GM23338 (cell line): ENCODE data around the gene NDUFA7. TPM values are rescaled to one million over a fixed set of nuclear protein-coding genes. Genes with fewer than 3 reads are reported as not detected.

Experiments used
- ATAC-seq: fragments of 200-7000 bp; cut with Tn5 transposase; 3 replicates; pipeline ENCODE4 v1.9.1; 2020
- DNase-seq: peaks from one replicate; pipeline ENCODE4 v3.0.0-alpha.2; 2015; ENCODE audit warnings: low spot score
- H2AFZ ChIP-seq: fragments of 200-600 bp; sonication (generic); 2 replicates; pipeline ENCODE4 v1.8.0; 2016; ENCODE audit warnings: antibody characterized with exemption, mild to moderate bottlenecking, moderate library complexity
- H3F3A ChIP-seq: fragments of 200-600 bp; sonication (generic); replicated peaks from 2 replicates; pipeline ENCODE4 v1.8.0; 2017; ENCODE audit warnings: antibody characterized with exemption, mixed run types, low read depth
- H3K27ac ChIP-seq: fragments of 200-600 bp; sonication (generic); 2 replicates; pipeline ENCODE4 v1.6.1; 2016; ENCODE audit warnings: low read depth
- H3K27me3 ChIP-seq: fragments of 200-600 bp; sonication (generic); 2 replicates; pipeline ENCODE4 v1.8.0; 2016; ENCODE audit warnings: mild to moderate bottlenecking, mixed run types, moderate library complexity; ENCODE audit not compliant: insufficient read depth
- H3K36me3 ChIP-seq: fragments of 200-600 bp; sonication (generic); 2 replicates; pipeline ENCODE4 v1.8.0; 2016; ENCODE audit warnings: mild to moderate bottlenecking; ENCODE audit not compliant: insufficient read depth
- H3K4me1 ChIP-seq: fragments of 200-600 bp; sonication (generic); 2 replicates; pipeline ENCODE4 v1.8.0; 2016; ENCODE audit warnings: mild to moderate bottlenecking, moderate library complexity; ENCODE audit not compliant: insufficient read depth
- H3K4me2 ChIP-seq: fragments of 200-600 bp; sonication (generic); 2 replicates; pipeline ENCODE4 v1.7.1; 2017; ENCODE audit warnings: mixed run types
- H3K4me3 ChIP-seq: fragments of 200-600 bp; sonication (generic); 2 replicates; pipeline ENCODE4 v1.6.1; 2016; ENCODE audit warnings: mixed run types
- H3K79me2 ChIP-seq: fragments of 200-600 bp; sonication (generic); replicated peaks from 2 replicates; pipeline ENCODE4 v1.8.0; 2017; ENCODE audit warnings: mild to moderate bottlenecking; ENCODE audit not compliant: insufficient read depth
- H3K9me2 ChIP-seq: fragments of 200-600 bp; sonication (generic); 2 replicates; pipeline ENCODE4 v1.8.0; 2017; ENCODE audit not compliant: insufficient read depth
- H4K20me1 ChIP-seq: fragments of 200-600 bp; sonication (generic); replicated peaks from 2 replicates; pipeline ENCODE4 v1.8.0; 2017; ENCODE audit warnings: mild to moderate bottlenecking; ENCODE audit not compliant: insufficient read depth
- H3K27ac Mint-ChIP-seq: 2 replicates; pipeline ENCODE4 v1.8.0; 2020; ENCODE audit warnings: inconsistent platforms, mild to moderate bottlenecking, moderate library complexity, mixed read lengths
- H3K27me3 Mint-ChIP-seq: 3 replicates; pipeline ENCODE4 v1.8.0; 2022; ENCODE audit warnings: low read depth, mild to moderate bottlenecking, moderate library complexity, mixed read lengths, inconsistent platforms; ENCODE audit not compliant: insufficient read depth, poor library complexity
- H3K36me3 Mint-ChIP-seq: 3 replicates; pipeline ENCODE4 v1.8.0; 2021; ENCODE audit warnings: low read depth, mild to moderate bottlenecking, inconsistent platforms, moderate library complexity, mixed read lengths
- H3K4me1 Mint-ChIP-seq: 3 replicates; pipeline ENCODE4 v1.8.0; 2020; ENCODE audit warnings: mild to moderate bottlenecking, inconsistent platforms, mixed read lengths
- H3K4me3 Mint-ChIP-seq: 3 replicates; pipeline ENCODE4 v1.8.0; 2021; ENCODE audit warnings: moderate library complexity, mild to moderate bottlenecking, inconsistent platforms, mixed read lengths
- H3K9me3 Mint-ChIP-seq: 3 replicates; pipeline ENCODE4 v1.8.0; 2020; ENCODE audit warnings: moderate library complexity, mild to moderate bottlenecking, inconsistent platforms, mixed read lengths
- CREB1 ChIP-seq: fragments of 250-450 bp; sonication (Bioruptor Pico); IDR thresholded peaks from 2 replicates; pipeline ENCODE4 v1.5.0; 2020; ENCODE audit warnings: low read depth, mild to moderate bottlenecking, moderate library complexity
- EZH2phosphoT487 ChIP-seq: fragments of 200-600 bp; sonication (generic); IDR thresholded peaks from one replicate; pipeline ENCODE4 v1.8.1; 2018; ENCODE audit warnings: antibody characterized with exemption; ENCODE audit not compliant: unreplicated experiment
- JUNB ChIP-seq: IDR thresholded peaks from one replicate; pipeline ENCODE4 v1.6.1; 2016; ENCODE audit warnings: antibody characterized with exemption; ENCODE audit not compliant: unreplicated experiment
- NANOG ChIP-seq: IDR thresholded peaks from 2 replicates; pipeline ENCODE4 v1.6.1; 2016; ENCODE audit warnings: antibody characterized with exemption, borderline replicate concordance
- REST ChIP-seq: IDR thresholded peaks from one replicate; pipeline ENCODE4 v1.6.1; 2018; ENCODE audit warnings: antibody characterized with exemption; ENCODE audit not compliant: unreplicated experiment
- STAT1 ChIP-seq: IDR thresholded peaks from one replicate; pipeline ENCODE4 v1.6.1; 2016; ENCODE audit warnings: antibody characterized with exemption; ENCODE audit not compliant: unreplicated experiment
- ZNF114 ChIP-seq: fragments of 250-450 bp; sonication (Bioruptor Pico); IDR thresholded peaks from 2 replicates; pipeline ENCODE4 v1.5.0; 2020; ENCODE audit warnings: mild to moderate bottlenecking, moderate library complexity
- ZNF462 ChIP-seq: fragments of 250-450 bp; sonication (Bioruptor Pico); IDR thresholded peaks from 2 replicates; pipeline ENCODE4 v1.5.0; 2020; ENCODE audit warnings: mild to moderate bottlenecking, moderate library complexity
- polyA plus RNA-seq: library from polyadenylated mRNA; unstranded; fragments of >200 nt; fragmentation: Nextera tagmentation; extraction: Ambion mirVana; gene quantifications from 2 replicates; pipeline ENCODE4 v1.2.1, GENCODE V29; 2016
- total RNA-seq: library from RNA; depleted of rRNA; stranded (reverse); fragments of >200 nt; shearing (Covaris generic); gene quantifications from 2 replicates; pipeline ENCODE4 v1.2.3, GENCODE V29; 2014

NDUFA7 gene
- total and polyA plus RNA-seq, 2 experiments from 2014 or later, result 35.1 to 344 TPM

- ATAC-seq (no peak), DNase-seq (no peak)
- Mint-ChIP-seq H3K27me3 (peaks cover 52% of the 10 kb centered on the region), H3K4me3 (no peak overlapping the region), H3K36me3 (no peaks in the 10 kb centered on the region), H3K4me1 (peaks cover 17% of the 10 kb centered on the region), H3K27ac (no peak overlapping the region), H3K9me3 (no peaks in the 10 kb centered on the region)
- Histone ChIP-seq H3K4me1 (peaks cover 20% of the 10 kb centered on the region), H3K79me2 (no peaks in the 10 kb centered on the region), H3K9me2 (no peaks in the 10 kb centered on the region), H3K4me2 (no peak overlapping the region), H2AFZ (no peak overlapping the region), H3K27ac (no peak overlapping the region), H4K20me1 (no peaks in the 10 kb centered on the region), H3K4me3 (no peak overlapping the region), H3K27me3 (peaks cover 45% of the 10 kb centered on the region), H3F3A (peaks cover 10% of the 10 kb centered on the region), H3K36me3 (no peaks in the 10 kb centered on the region)
- no peak for TF ChIP-seq CREB1 (CRISPR knock-in tag)
- no peak for TF ChIP-seq JUNB
- TF ChIP-seq ZNF114 (CRISPR knock-in tag), result no peak
Observed at GRCh38 chr19:8336660-8337059, 15.5 kb upstream of the NDUFA7 start.

- no peak for TF ChIP-seq ZNF114 (CRISPR knock-in tag)
- TF ChIP-seq ZNF462 (CRISPR knock-in tag), result no peak
- TF ChIP-seq REST, result no peak
- TF ChIP-seq NANOG, result no peak
- TF ChIP-seq CREB1 (CRISPR knock-in tag), result no peak
- no peak for TF ChIP-seq EZH2phosphoT487
- TF ChIP-seq STAT1, result no peak
- Mint-ChIP-seq H3K36me3 (no peaks in the 10 kb centered on the region), H3K27ac (no peak overlapping the region), H3K4me1 (peaks cover 17% of the 10 kb centered on the region), H3K27me3 (peaks cover 52% of the 10 kb centered on the region), H3K4me3 (peak overlapping the region; percentile 56), H3K9me3 (no peaks in the 10 kb centered on the region)
- Histone ChIP-seq H3K4me2 (peak overlapping the region; percentile 91), H3K27ac (no peak overlapping the region), H3K36me3 (no peaks in the 10 kb centered on the region), H3K27me3 (peaks cover 47% of the 10 kb centered on the region), H4K20me1 (no peaks in the 10 kb centered on the region), H3K4me1 (peaks cover 20% of the 10 kb centered on the region), H3K9me2 (no peaks in the 10 kb centered on the region), H3K79me2 (no peaks in the 10 kb centered on the region), H3F3A (peaks cover 10% of the 10 kb centered on the region), H3K4me3 (peak overlapping the region; percentile 68), H2AFZ (peak overlapping the region; percentile 69)
- peak; percentile 62 for DNase-seq
- no peak for ATAC-seq
Observed at GRCh38 chr19:8336072-8336569, 14.9 kb upstream of the NDUFA7 start.
